Transverse colon (tissue), 3 donors: Measurements from ENCODE around the gene FRMD3.

Experiments
- EP300 ChIP-seq: sonication (generic); formaldehyde crosslinking; IDR thresholded peaks from one replicate; pipeline ENCODE4 v1.6.1; 2017; ENCODE audit warnings: antibody characterized with exemption, low read depth
- POLR2A ChIP-seq: fragments of 450-650 bp; IDR thresholded peaks from one replicate; pipeline ENCODE4 v1.6.1; 2016; ENCODE audit warnings: antibody characterized with exemption, mild to moderate bottlenecking, moderate library complexity
- TF ChIP-seq, protein P1 (sequence below), 5 experiments: fragments of 200-600 bp in 3 of 5; fragments of 450-650 bp in 2 of 5; sonication (generic) in 3 of 5; IDR thresholded peaks; 1 replicate in 2 of 5; 2 replicates in 3 of 5; pipeline ENCODE4 v1.5.1; 2016 to 2017; ENCODE audit warnings: antibody characterized with exemption in 5 of 5, inconsistent platforms in 3 of 5, mild to moderate bottlenecking in 2 of 5, moderate library complexity in 1 of 5

DNA sequence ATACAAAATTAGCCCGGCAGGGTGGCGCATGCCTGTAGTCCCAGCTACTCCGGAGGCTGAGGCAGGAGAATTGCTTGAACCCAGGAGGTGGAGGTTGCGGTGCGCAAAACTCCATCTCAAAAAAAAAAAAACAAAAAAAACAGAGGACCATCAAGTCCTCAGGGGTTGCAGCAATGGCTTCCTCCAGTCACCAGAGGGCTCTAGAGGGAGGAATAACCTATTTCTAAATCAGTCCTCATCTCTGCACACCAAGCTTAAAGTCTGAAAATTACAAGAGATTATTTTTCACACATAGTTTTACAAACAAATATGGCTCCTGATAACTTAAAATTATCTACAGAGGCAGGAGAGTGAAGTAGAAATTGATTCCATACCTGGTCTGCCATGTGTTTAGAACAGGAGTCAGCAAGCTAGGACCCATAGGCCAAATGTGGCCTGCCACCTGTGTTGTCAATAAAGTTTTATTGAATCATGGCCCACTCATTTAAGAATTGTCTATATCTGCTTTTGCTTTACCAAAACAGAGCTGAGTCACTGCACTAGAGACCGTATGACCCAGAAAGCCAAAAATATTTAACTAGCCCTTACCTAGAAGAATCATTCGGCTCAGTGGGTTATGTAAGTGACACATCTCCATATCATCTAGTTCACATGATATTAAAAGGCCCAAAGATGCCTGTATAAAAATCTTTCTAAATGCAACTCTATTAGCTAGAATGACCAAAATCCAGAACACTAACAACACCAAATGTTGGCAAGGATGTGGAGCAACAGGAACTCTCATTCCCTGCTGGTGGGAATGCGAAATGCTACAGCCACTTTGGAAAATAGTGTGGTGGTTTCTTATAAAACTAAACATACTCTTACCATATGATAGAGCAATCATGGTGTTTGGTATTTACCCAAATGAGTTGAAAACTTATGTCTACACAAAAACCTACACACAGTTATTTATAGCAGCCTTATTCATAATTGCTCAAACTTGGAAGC lies 207.7 kb downstream of the FRMD3 start:
- TF ChIP-seq EP300 (no peak), POLR2A (no peak)
- TF ChIP-seq, protein P1, sequence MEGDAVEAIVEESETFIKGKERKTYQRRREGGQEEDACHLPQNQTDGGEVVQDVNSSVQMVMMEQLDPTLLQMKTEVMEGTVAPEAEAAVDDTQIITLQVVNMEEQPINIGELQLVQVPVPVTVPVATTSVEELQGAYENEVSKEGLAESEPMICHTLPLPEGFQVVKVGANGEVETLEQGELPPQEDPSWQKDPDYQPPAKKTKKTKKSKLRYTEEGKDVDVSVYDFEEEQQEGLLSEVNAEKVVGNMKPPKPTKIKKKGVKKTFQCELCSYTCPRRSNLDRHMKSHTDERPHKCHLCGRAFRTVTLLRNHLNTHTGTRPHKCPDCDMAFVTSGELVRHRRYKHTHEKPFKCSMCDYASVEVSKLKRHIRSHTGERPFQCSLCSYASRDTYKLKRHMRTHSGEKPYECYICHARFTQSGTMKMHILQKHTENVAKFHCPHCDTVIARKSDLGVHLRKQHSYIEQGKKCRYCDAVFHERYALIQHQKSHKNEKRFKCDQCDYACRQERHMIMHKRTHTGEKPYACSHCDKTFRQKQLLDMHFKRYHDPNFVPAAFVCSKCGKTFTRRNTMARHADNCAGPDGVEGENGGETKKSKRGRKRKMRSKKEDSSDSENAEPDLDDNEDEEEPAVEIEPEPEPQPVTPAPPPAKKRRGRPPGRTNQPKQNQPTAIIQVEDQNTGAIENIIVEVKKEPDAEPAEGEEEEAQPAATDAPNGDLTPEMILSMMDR (IDR thresholded peaks at IDR 0.05), result no peak
